GM12892 (cell line): Measurements from ENCODE around the gene UBE2B.

Experiments
- POLR2A ChIP-seq: IDR thresholded peaks from 2 replicates; pipeline ENCODE4 v1.6.1; 2011; ENCODE audit warnings: low read depth, low read length, control low read depth
- POLR2AphosphoS5 ChIP-seq: IDR thresholded peaks from 2 replicates; pipeline ENCODE4 v1.6.1; 2011; ENCODE audit warnings: low read depth, low read length, control low read depth

DNA sequence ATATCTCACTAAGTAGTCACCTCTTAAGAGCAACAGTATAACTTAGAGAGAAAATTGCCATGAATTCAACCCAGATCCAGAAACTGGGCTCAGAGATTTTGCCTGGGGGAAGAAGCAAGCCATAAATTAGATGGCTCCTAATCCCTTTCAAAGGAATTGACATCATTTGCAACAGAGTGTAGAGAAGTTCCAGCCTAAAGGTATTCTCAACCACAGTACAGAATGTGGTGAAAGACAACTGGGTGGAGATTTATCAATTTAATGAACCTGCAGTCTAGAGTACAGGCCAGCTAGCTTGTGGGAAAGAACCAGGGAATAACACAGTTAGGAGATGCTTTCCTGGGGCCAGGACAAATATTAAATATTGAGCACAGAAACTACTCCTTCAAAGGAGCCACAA is 44.0 kb upstream of the UBE2B start:
- TF ChIP-seq POLR2A (no peak), POLR2AphosphoS5 (no peak)
